GM12874 (cell line): ENCODE results near the gene EXT2.

Experiments
- CTCF ChIP-seq: IDR thresholded peaks from 2 replicates; pipeline ENCODE4 v1.5.1; 2011; ENCODE audit warnings: low read depth, mild to moderate bottlenecking, control low read depth, low read length, moderate library complexity; ENCODE audit not compliant: insufficient read depth

EXT2 gene

GRCh38 chr11:44243086-44243485, 147.6 kb downstream of the EXT2 start:
- no peak for TF ChIP-seq CTCF

DNA sequence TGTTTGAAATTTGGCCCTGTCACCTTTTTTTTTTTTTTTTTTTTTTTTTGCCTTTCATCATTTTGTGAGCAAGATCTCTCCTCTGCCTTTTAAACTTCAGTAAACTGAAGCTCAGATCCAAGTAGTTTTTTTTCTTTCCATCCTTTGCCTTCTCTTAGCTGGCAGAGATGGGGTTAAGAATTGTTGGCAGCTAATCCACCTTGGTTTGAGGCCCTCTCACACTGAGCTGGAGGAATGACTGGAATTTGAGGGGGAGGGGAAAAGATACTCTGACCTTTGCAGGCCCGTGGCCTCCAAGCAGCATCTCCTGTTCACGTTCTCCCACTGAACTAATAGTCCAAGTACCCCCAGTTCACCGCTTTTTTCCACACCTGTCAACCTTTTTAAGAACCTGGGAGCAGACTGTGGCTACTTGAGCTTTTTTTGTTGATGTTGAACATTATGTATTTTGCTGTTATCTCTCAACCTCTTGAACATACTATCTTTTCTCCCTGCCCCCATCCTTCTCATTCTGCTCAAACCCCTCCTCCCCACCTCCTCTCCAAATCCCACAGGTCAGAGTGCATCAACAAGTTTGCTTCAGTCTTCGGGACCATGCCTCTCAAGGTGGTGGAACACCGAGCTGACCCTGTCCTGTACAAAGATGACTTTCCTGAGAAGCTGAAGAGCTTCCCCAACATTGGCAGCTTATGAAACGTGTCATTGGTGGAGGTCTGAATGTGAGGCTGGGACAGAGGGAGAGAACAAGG, 148.3 kb downstream of the EXT2 start:
- TF ChIP-seq CTCF = no peak

DNA sequence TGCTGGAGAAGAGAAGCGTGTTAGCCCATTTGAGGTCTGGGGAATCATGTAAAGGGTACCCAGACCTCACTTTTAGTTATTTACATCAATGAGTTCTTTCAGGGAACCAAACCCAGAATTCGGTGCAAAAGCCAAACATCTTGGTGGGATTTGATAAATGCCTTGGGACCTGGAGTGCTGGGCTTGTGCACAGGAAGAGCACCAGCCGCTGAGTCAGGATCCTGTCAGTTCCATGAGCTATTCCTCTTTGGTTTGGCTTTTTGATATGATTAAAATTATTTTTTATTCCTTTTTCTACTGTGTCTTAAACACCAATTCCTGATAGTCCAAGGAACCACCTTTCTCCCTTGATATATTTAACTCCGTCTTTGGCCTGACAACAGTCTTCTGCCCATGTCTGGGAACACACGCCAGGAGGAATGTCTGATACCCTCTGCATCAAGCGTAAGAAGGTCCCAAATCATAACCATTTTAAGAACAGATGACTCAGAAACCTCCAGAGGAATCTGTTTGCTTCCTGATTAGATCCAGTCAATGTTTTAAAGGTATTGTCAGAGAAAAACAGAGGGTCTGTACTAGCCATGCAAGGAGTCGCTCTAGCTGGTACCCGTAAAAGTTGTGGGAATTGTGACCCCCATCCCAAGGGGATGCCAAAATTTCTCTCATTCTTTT, 149.3 kb downstream of the EXT2 start:
- TF ChIP-seq CTCF = no peak

GRCh38 chr11:44246726-44247125, 151.2 kb downstream of the EXT2 start:
- TF ChIP-seq CTCF = no peak

DNA sequence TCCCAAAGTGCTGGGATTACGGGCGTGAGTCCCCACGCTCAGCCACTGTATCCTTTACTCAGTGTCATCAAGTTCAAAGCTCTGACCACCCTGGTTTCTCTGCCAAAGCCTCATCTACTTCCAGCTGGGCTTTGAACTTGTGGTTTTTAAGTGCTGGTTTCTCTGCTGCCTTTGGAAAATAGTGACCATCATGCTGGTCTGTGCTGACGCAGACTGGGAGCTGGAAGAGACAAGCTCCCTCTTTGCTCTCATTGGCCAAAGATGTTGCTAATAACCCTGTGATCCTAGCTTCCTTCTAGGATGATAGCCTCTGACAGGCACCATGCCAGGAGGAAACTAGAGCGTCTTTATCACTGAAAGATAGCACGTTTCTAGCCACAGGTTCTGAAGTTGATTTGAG, 152.0 kb downstream of the EXT2 start:
- no peak for TF ChIP-seq CTCF

DNA sequence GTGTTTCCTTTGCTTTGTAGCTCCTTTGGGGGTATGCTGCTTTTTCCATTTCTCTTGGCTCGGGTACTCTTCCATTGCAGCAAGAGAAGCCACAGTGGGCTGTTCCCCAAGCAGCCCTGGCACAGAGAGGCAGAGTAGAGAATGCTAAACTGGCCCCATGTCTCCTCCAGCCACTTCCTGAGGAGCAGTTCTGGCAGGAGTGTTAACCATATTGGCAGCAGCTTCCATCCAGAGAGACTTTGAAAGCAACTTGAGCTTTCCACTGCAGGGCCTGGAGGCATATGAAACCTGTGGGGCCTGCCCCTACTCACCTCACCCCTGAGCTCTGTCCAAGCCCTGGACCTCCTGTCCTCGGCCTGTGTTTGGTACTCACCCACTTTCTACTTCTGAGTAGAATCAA, 152.6 kb downstream of the EXT2 start:
- no peak for TF ChIP-seq CTCF

GRCh38 chr11:44250421-44250820, 154.9 kb downstream of the EXT2 start:
- no peak for TF ChIP-seq CTCF
